AG09319 (cell line): ENCODE results near the gene SLC12A9.

Experiments used
- DNase-seq: peaks from one replicate; pipeline ENCODE4 v3.0.0-alpha.2; 2010; ENCODE audit warnings: low read depth; ENCODE audit errors: extremely low read depth
- TF ChIP-seq, protein P1 (sequence below): IDR thresholded peaks from 2 replicates; pipeline ENCODE4 v1.5.1; 2011; ENCODE audit warnings: low read depth, mild to moderate bottlenecking, inconsistent platforms, low read length, moderate library complexity

The SLC12A9 gene

GRCh38 chr7:100874300-100874576, 21.7 kb downstream of the SLC12A9 start:
- TF ChIP-seq, protein P1, sequence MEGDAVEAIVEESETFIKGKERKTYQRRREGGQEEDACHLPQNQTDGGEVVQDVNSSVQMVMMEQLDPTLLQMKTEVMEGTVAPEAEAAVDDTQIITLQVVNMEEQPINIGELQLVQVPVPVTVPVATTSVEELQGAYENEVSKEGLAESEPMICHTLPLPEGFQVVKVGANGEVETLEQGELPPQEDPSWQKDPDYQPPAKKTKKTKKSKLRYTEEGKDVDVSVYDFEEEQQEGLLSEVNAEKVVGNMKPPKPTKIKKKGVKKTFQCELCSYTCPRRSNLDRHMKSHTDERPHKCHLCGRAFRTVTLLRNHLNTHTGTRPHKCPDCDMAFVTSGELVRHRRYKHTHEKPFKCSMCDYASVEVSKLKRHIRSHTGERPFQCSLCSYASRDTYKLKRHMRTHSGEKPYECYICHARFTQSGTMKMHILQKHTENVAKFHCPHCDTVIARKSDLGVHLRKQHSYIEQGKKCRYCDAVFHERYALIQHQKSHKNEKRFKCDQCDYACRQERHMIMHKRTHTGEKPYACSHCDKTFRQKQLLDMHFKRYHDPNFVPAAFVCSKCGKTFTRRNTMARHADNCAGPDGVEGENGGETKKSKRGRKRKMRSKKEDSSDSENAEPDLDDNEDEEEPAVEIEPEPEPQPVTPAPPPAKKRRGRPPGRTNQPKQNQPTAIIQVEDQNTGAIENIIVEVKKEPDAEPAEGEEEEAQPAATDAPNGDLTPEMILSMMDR: no peak
- no peak for DNase-seq

DNA sequence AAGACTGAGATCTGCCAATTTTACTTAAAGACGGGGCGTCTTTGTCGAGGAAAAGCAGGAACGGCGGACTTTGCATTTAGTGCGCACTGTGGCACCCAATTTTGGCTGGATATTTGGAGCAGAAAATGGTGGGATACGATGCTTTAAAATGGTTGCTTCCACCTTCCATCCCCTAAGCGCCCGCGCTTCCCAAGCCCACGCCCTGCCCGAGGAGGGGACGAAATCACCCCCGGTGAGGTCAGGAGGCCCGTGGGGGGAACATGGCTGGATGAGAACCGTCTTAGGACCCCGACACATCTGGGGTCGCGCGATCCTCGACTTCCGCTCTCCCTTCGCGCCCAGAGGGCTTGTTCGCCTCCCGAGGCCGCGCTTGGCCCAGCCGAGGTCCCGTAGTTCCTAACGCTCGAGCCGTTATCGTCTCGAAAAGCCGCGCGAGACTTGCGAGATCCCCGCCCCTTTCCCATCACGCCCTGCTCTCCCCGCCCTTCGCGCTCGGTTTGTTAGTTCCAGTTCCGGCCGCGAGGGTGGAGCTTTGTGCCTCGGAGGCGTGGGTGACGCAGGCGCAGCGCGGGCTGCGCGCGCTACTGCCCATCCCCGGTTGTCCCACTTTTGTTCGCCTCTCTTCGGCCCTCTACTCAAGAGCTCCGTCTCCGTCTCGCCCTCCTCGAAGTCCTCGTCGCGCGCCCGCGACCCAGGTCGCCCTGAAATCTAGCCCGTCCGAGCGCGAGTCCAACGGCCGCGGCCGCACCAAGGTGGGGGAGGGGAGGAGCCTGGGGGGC, 22.3 kb downstream of the SLC12A9 start, which contains the start of gene SRRT:
TSS of gene SRRT (plus strand) at position 527 of the 779 bp plus-strand sequence. CDS start 488 bp downstream, outside the sequence.
- peak; percentile 94 for DNase-seq
- TF ChIP-seq, protein P1: no peak

- DNase-seq: no peak
- TF ChIP-seq, protein P1: no peak
Observed at GRCh38 chr7:100875356-100875751, 22.8 kb downstream of the SLC12A9 start.

- TF ChIP-seq, protein P1: no peak
- no peak for DNase-seq
Observed at GRCh38 chr7:100878013-100878412, 25.5 kb downstream of the SLC12A9 start.

DNA sequence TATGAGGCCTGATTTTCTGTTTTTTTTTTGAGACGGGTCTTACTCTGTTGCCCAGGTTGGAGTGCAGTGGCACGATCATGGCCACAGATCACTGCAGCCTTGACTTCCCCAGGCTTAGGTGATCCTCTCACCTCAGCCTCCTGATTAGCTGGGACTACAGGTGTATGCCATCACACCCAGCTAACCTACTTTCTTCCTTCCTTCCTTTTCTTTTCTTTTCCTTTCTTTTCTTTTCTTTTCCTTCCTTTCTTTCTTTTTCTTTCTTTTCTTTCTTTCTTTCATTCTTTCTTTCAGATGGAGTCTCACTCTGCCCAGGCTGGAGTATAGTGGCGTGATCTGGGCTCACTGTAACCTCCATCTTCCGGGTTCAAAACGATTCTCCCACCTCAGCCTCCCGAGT, 26.2 kb downstream of the SLC12A9 start:
- TF ChIP-seq, protein P1: no peak
- no peak for DNase-seq

DNA sequence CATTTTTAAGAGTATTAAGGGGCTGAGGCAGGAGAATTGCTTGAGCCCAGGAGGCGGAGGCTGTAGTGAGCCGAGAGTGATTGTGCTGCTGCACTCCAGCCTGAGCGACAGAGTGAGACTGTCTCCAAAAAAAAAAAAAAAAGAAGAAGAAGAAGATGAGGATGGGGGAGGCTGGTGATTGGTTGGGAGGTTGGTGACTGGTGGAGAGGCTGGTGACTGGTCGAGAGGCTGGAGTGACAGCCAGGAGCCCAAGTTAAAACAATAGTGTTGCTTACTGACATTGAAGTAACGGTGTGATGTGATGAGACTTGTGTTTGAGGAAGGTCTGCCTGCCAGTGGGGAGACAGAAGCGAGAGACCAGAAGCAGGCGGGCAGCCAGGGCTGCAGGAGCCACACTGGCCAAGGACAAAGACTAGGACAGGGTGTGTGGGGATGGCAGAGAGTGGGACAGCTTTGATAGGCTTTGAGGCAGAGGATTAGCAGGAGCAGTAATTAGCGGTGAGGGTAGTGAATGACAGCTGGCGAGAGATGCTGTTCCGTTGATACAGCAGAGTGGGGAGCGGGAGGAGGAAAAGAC, 27.3 kb downstream of the SLC12A9 start:
- no peak for DNase-seq
- TF ChIP-seq, protein P1: no peak

GRCh38 chr7:100880645-100881044, 28.1 kb downstream of the SLC12A9 start:
- TF ChIP-seq, protein P1: no peak
- no peak for DNase-seq
